K562 (cell line): Measurements from ENCODE around the gene RALY. TPM values are rescaled to one million over a fixed set of nuclear protein-coding genes. Genes with fewer than 3 reads are reported as not detected.

Experiments
- ATAC-seq: fragments of 200-7000 bp; cut with Tn5 transposase; 3 replicates; pipeline ENCODE4 v1.9.1; 2020; ENCODE audit warnings: moderate library complexity
- BruUV-seq: library from RNA; stranded (reverse); fragments of 400-500 nt; replicated peaks from 2 replicates; lab custom pipeline; 2021; lab: Mats Ljungman, UMichigan
- CTCF ChIA-PET: fragments of 300-600 bp; formaldehyde crosslinking; extraction: SDS; loops from one replicate; lab custom pipeline; 2021; ENCODE audit warnings: low intra/inter-chr PET ratio; lab: Yijun Ruan, JAX
- POLR2A ChIA-PET: fragments of 300-600, 350-650 bp; sonication (Branson Sonifier 250); formaldehyde crosslinking; extraction: SDS; loops from one replicate; lab custom pipeline; 2021; ENCODE audit warnings: antibody characterized with exemption, inconsistent platforms; lab: Yijun Ruan, JAX
- DNase-seq, 4 experiments: peaks; one replicate each; pipeline versions ENCODE4 v3.0.0 to v3.0.0-alpha.2; 2011 to 2018; ENCODE audit warnings: low spot score in 3 of 4, mixed read lengths in 3 of 4; ENCODE audit errors: extremely low read depth in 1 of 4
- FAIRE-seq: peaks from 2 replicates; lab custom pipeline; 2011; peaks lifted over from hg19 to GRCh38; lab: Jason Lieb, UNC
- H2AFZ ChIP-seq: 2 replicates; pipeline ENCODE4 v1.6.0; 2011; ENCODE audit warnings: low read depth, low read length, control low read depth, inconsistent platforms
- H3K27ac ChIP-seq: fragments of 200-600 bp; 3 replicates; pipeline ENCODE4 v1.8.0; 2011; ENCODE audit warnings: low read depth, mild to moderate bottlenecking, control low read depth, inconsistent platforms, low read length, moderate library complexity, mixed read lengths; ENCODE audit errors: extremely low read depth
- H3K27me3 ChIP-seq, 2 experiments: fragments of 300-600 bp in 1 of 2; 2 replicates in 1 of 2; 3 replicates in 1 of 2; pipeline versions ENCODE4 v1.6.0 to v1.8.0; 2011; ENCODE audit warnings: inconsistent platforms in 2 of 2, low read length in 2 of 2, mild to moderate bottlenecking in 1 of 2, mixed read lengths in 1 of 2, moderate library complexity in 1 of 2; ENCODE audit not compliant: control insufficient read depth in 2 of 2, insufficient read depth in 2 of 2
- H3K36me3 ChIP-seq: fragments of 300-600 bp; 3 replicates; pipeline ENCODE4 v1.8.0; 2011; ENCODE audit warnings: mild to moderate bottlenecking, low read length, inconsistent platforms; ENCODE audit not compliant: control insufficient read depth, insufficient read depth
- H3K4me1 ChIP-seq, 2 experiments: fragments of 200-600 bp in 1 of 2; replicated peaks in 1 of 2; 2 replicates in 1 of 2; 3 replicates in 1 of 2; pipeline versions ENCODE4 v1.5.1 to v1.8.0; 2011; ENCODE audit warnings: inconsistent platforms in 2 of 2, low read length in 2 of 2, mild to moderate bottlenecking in 1 of 2, mixed read lengths in 1 of 2, moderate library complexity in 1 of 2; ENCODE audit not compliant: control insufficient read depth in 2 of 2, insufficient read depth in 2 of 2
- H3K4me2 ChIP-seq: 2 replicates; pipeline ENCODE4 v1.6.1; 2011; ENCODE audit warnings: low read length, control low read depth, inconsistent platforms, mixed read lengths; ENCODE audit not compliant: insufficient read depth
- H3K4me3 ChIP-seq: fragments of 200-600 bp; sonication (generic), shearing (Covaris generic); 2 replicates; pipeline ENCODE4 v1.5.1; 2016; ENCODE audit warnings: control low read depth, inconsistent platforms
- H3K79me2 ChIP-seq: fragments of 200-600 bp; 3 replicates; pipeline ENCODE4 v1.8.0; 2011; ENCODE audit warnings: low read length, inconsistent platforms; ENCODE audit not compliant: control insufficient read depth, insufficient read depth
- H3K9ac ChIP-seq, 2 experiments: 2 replicates each; pipeline versions ENCODE4 v1.6.0 to v1.6.1; 2011; ENCODE audit warnings: low read depth in 2 of 2, low read length in 2 of 2, control low read depth in 1 of 2, inconsistent platforms in 1 of 2, mild to moderate bottlenecking in 1 of 2, mixed read lengths in 1 of 2; ENCODE audit not compliant: insufficient read depth in 1 of 2
- H3K9me1 ChIP-seq: one replicate; pipeline ENCODE4 v1.6.0; 2011; ENCODE audit warnings: inconsistent platforms, mild to moderate bottlenecking, low read length, moderate library complexity; ENCODE audit not compliant: control insufficient read depth, insufficient read depth
- H3K9me3 ChIP-seq: replicated peaks from 2 replicates; pipeline ENCODE4 v1.5.1; 2011; ENCODE audit warnings: low read depth, low read length, inconsistent platforms; ENCODE audit not compliant: control insufficient read depth, insufficient read depth
- H4K20me1 ChIP-seq: replicated peaks from 2 replicates; pipeline ENCODE4 v1.6.1; 2011; ENCODE audit warnings: low read length, inconsistent platforms, mixed read lengths; ENCODE audit not compliant: control insufficient read depth, insufficient read depth
- PCBP1 ChIP-seq: fragments of 200-400 bp; formaldehyde crosslinking; IDR thresholded peaks from 2 replicates; pipeline ENCODE4 v1.6.1; 2018; ENCODE audit warnings: mild to moderate bottlenecking, low read depth, low read length; ENCODE audit not compliant: poor library complexity, severe bottlenecking
- PRDM10 ChIP-seq: fragments of 450-650 bp; IDR thresholded peaks from 2 replicates; pipeline ENCODE4 v1.6.1; 2018; ENCODE audit not compliant: partially characterized antibody
- ZNF609 ChIP-seq: sonication (generic); formaldehyde crosslinking; IDR thresholded peaks from 2 replicates; pipeline ENCODE4 v1.8.1; 2023; ENCODE audit warnings: missing genetic modification reagents, mild to moderate bottlenecking, borderline replicate concordance
- WGBS: fragments of 100-300 bp; shearing (Covaris generic); methylation state at CpG from one replicate; pipeline ENCODE4 v1.1.6; 2016; ENCODE audit warnings: low coverage, mixed read lengths; ENCODE audit not compliant: insufficient coverage; ENCODE audit errors: missing lambda C conversion rate; 5-methylcytosine and 5-hydroxymethylcytosine counted together
- in situ Hi-C: fragments of 300-500 bp; cut with MboI; formaldehyde crosslinking; loops from 4 replicates; pipeline ENCODE4 v1.15.0; 2018; ENCODE audit warnings: inconsistent platforms, mixed read lengths
- intact Hi-C: fragments of 100-400 bp; cut with micrococcal nuclease; formaldehyde crosslinking; loops from 2 replicates; pipeline ENCODE4 v1.14.2; 2022
- polyA plus RNA-seq, 8 experiments: library from polyadenylated mRNA; depleted of rRNA in 4 of 8; stranded (reverse) in 5 of 8; unstranded in 3 of 8; fragments of >200 nt; fragmentation: Nextera tagmentation in 2 of 8; fragmentation: Illumina TruSeq in 1 of 8; extraction: Ambion mirVana in 2 of 8; extraction: Trizol in 1 of 8; gene quantifications; 2 replicates each; pipeline versions ENCODE4 v1.2.1 to v1.2.3, GENCODE V29; 2011 to 2014; ENCODE audit warnings: inconsistent platforms in 1 of 8, missing spikeins in 1 of 8
- total RNA-seq, 7 experiments: library from RNA; depleted of rRNA in 6 of 7; stranded (reverse); fragments of >200 nt in 6 of 7; fragmentation: Illumina TruSeq in 2 of 7; extraction: Trizol in 2 of 7; gene quantifications; 2 replicates each; pipeline versions ENCODE4 v1.2.1 to v1.2.3, GENCODE V29; 2011 to 2021; ENCODE audit warnings: low replicate concordance in 1 of 7

Gene RALY
- total and polyA plus RNA-seq, 9 of the 15 experiments (the other 6 are each of a cell fraction or from before 2014, with no cell fraction given), result 0.80 to 207 (median 128) TPM

- TF ChIP-seq PCBP1 (no peak), ZNF609 (CRISPR knock-in tag) (no peak), PRDM10 (peak; percentile 77)
- no peaks in the 10 kb centered on the region for H3K9me3 ChIP-seq
- peaks cover 82% of the 10 kb centered on the region for H3K79me2 ChIP-seq
- H2AFZ ChIP-seq, result no peak overlapping the region
- ChIA-PET CTCF (no interaction called here), POLR2A (interaction anchor here (0.9 to 1.3 kb wide), 3 partner anchors 13 to 16 kb away, joined by 3 read pairs; no protein-coding TSS in a partner anchor)
- H3K9ac ChIP-seq, result peak overlapping the region in 1 of 2 experiments; percentile 30; a peak in 1 of 4 replicates
- no peaks in the 10 kb centered on the region for H3K9me1 ChIP-seq
- H3K4me2 ChIP-seq, result no peak overlapping the region
- in situ Hi-C loops (no loop called here), intact Hi-C loops (loop anchor here (5.0 kb wide), 2 partner anchors 77 to 162 kb away; no protein-coding TSS in a partner anchor)
- 55% methylated on average over 8 of the region's 8 CpGs for WGBS
- no TSS peak for BruUV-seq
- H3K27ac ChIP-seq, result no peak overlapping the region
- FAIRE-seq, result no peak
- peaks cover 4 to 14% of the 10 kb centered on the region in 2 experiments; a peak in 4 of 5 replicates for H3K4me1 ChIP-seq
- no peak for DNase-seq
- H3K27me3 ChIP-seq, result no peaks in the 10 kb centered on the region
- ATAC-seq, result no peak
- no peak overlapping the region for H3K4me3 ChIP-seq
- peaks cover 26% of the 10 kb centered on the region for H4K20me1 ChIP-seq
- H3K36me3 ChIP-seq, result no peaks in the 10 kb centered on the region; the same call in 1 of the 3 replicates
Measured at GRCh38 chr20:34023937-34024722, 30.4 kb downstream of the RALY start.
